Nephron (organoid): ENCODE data around the gene DUSP22.
"Not testable (repeated sequence)": the region's sequence is repeated elsewhere in the genome, so short reads cannot be mapped to it uniquely, and the experiment has no call there.

Experiments used
- H3K27ac Mint-ChIP-seq, 3 experiments: 2 replicates each; pipeline ENCODE4 v1.8.0; 2020; ENCODE audit warnings: mixed read lengths in 3 of 3, mild to moderate bottlenecking in 2 of 3, moderate library complexity in 1 of 3
- H3K27me3 Mint-ChIP-seq: 2 replicates; pipeline ENCODE4 v1.8.0; 2021; ENCODE audit warnings: low read depth, mild to moderate bottlenecking, moderate library complexity, mixed read lengths
- H3K36me3 Mint-ChIP-seq: 2 replicates; pipeline ENCODE4 v1.8.0; 2020; ENCODE audit warnings: low read depth, mixed read lengths
- H3K4me1 Mint-ChIP-seq: 2 replicates; pipeline ENCODE4 v1.8.0; 2020; ENCODE audit warnings: mixed read lengths
- H3K4me3 Mint-ChIP-seq, 3 experiments: 2 replicates each; pipeline ENCODE4 v1.8.0; 2020; ENCODE audit warnings: mild to moderate bottlenecking in 3 of 3, mixed read lengths in 3 of 3, moderate library complexity in 2 of 3
- H3K9me3 Mint-ChIP-seq: 2 replicates; pipeline ENCODE4 v1.8.0; 2020; ENCODE audit warnings: mixed read lengths
- TF ChIP-seq, protein P1 (sequence below), 3 experiments: fragments of 200-600 bp; sonication (generic); IDR thresholded peaks; one replicate each; pipeline ENCODE4 v1.5.0; 2021; ENCODE audit warnings: antibody characterized with exemption in 3 of 3; ENCODE audit not compliant: unreplicated experiment in 3 of 3

DUSP22 gene

GRCh38 chr6:285030-285771 lies 7.1 kb upstream of the DUSP22 start:
- H3K9me3 Mint-ChIP-seq = peaks cover 15% of the 10 kb centered on the region
- peaks cover under 1% of the 10 kb centered on the region for H3K4me1 Mint-ChIP-seq
- no peak overlapping the region for H3K27ac Mint-ChIP-seq
- TF ChIP-seq, protein P1, sequence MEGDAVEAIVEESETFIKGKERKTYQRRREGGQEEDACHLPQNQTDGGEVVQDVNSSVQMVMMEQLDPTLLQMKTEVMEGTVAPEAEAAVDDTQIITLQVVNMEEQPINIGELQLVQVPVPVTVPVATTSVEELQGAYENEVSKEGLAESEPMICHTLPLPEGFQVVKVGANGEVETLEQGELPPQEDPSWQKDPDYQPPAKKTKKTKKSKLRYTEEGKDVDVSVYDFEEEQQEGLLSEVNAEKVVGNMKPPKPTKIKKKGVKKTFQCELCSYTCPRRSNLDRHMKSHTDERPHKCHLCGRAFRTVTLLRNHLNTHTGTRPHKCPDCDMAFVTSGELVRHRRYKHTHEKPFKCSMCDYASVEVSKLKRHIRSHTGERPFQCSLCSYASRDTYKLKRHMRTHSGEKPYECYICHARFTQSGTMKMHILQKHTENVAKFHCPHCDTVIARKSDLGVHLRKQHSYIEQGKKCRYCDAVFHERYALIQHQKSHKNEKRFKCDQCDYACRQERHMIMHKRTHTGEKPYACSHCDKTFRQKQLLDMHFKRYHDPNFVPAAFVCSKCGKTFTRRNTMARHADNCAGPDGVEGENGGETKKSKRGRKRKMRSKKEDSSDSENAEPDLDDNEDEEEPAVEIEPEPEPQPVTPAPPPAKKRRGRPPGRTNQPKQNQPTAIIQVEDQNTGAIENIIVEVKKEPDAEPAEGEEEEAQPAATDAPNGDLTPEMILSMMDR (IDR thresholded peaks at IDR 0.05; ENCODE audit: unreplicated experiment in 3 of 3) = no peak
- no peak overlapping the region for H3K4me3 Mint-ChIP-seq
- peaks cover 16% of the 10 kb centered on the region for H3K27me3 Mint-ChIP-seq
- H3K36me3 Mint-ChIP-seq = no peaks in the 10 kb centered on the region

- H3K4me1 Mint-ChIP-seq, H3K4me3 Mint-ChIP-seq, H3K27ac Mint-ChIP-seq, H3K36me3 Mint-ChIP-seq: not testable (repeated sequence)
- H3K9me3 Mint-ChIP-seq = peaks cover 15% of the 10 kb centered on the region
- peaks cover 16% of the 10 kb centered on the region for H3K27me3 Mint-ChIP-seq
Observed at GRCh38 chr6:285902-286301, 6.4 kb upstream of the DUSP22 start.

- TF ChIP-seq, protein P1 (IDR thresholded peaks at IDR 0.05; ENCODE audit: unreplicated experiment in 3 of 3) = no peak
- no peaks in the 10 kb centered on the region for H3K36me3 Mint-ChIP-seq
Observed at GRCh38 chr6:286681-287488, 5.4 kb upstream of the DUSP22 start.

DNA sequence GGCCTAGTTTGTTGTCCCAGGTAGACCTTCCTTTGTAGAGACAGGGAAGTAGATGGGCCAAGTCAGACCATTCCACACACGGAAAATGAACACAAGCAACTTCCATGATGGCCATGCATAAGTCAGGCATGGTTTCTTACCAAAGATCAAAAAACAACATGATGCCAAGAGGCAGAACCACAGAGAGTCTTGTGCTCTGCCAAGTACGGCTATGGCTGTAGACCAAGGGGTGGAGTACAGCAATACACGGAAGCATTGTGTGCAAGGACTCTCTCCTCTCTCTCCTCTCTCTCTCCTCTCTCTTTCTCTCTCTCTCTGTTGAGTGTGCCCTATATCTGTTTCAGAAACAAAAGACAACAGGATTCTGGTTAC lies 4.8 kb upstream of the DUSP22 start:
- Mint-ChIP-seq H3K36me3 (no peaks in the 10 kb centered on the region), H3K9me3 (peaks cover 13% of the 10 kb centered on the region), H3K27ac (no peak overlapping the region), H3K4me1 (peaks cover 9% of the 10 kb centered on the region), H3K4me3 (no peak overlapping the region), H3K27me3 (peaks cover 14% of the 10 kb centered on the region)
- TF ChIP-seq, protein P1 (IDR thresholded peaks at IDR 0.05; ENCODE audit: unreplicated experiment in 3 of 3) = no peak

More at GRCh38 chr6:286681-287488, 5.4 kb upstream of the DUSP22 start:
- H3K9me3 Mint-ChIP-seq = peaks cover 16% of the 10 kb centered on the region
- peaks cover 9% of the 10 kb centered on the region for H3K4me1 Mint-ChIP-seq
- no peak overlapping the region for H3K27ac Mint-ChIP-seq
- peaks cover 16% of the 10 kb centered on the region for H3K27me3 Mint-ChIP-seq
- no peak overlapping the region for H3K4me3 Mint-ChIP-seq

GRCh38 chr6:288866-289265 lies 3.4 kb upstream of the DUSP22 start:
- TF ChIP-seq, protein P1 (IDR thresholded peaks at IDR 0.05; ENCODE audit: unreplicated experiment in 3 of 3) = no peak
- H3K27ac Mint-ChIP-seq = no peak overlapping the region
- peaks cover 12% of the 10 kb centered on the region for H3K9me3 Mint-ChIP-seq
- H3K4me3 Mint-ChIP-seq = peak overlapping the region in 1 of 3 experiments; percentile 53
- H3K4me1 Mint-ChIP-seq = peaks cover 16% of the 10 kb centered on the region
- peaks cover 14% of the 10 kb centered on the region for H3K27me3 Mint-ChIP-seq
- H3K36me3 Mint-ChIP-seq = no peaks in the 10 kb centered on the region

GRCh38 chr6:290111-290922 lies 2.0 kb upstream of the DUSP22 start:
- TF ChIP-seq, protein P1 (IDR thresholded peaks at IDR 0.05; ENCODE audit: unreplicated experiment in 3 of 3) = no peak
- peaks cover 12% of the 10 kb centered on the region for H3K9me3 Mint-ChIP-seq
- peak overlapping the region; percentile 75 to 84 (median 83) for H3K4me3 Mint-ChIP-seq
- H3K4me1 Mint-ChIP-seq = peaks cover 25% of the 10 kb centered on the region
- peak overlapping the region; percentile 11 to 57 (median 55) for H3K27ac Mint-ChIP-seq
- no peaks in the 10 kb centered on the region for H3K36me3 Mint-ChIP-seq
- H3K27me3 Mint-ChIP-seq = peaks cover 14% of the 10 kb centered on the region
